HG03378 (cell line): ENCODE data around the gene SIGLEC1.

Experiments
- ATAC-seq: cut with Tn5 transposase; IDR thresholded peaks from one replicate; pipeline ENCODE4 v1.9.1; 2021; ENCODE audit warnings: mild to moderate bottlenecking, moderate library complexity; ENCODE audit not compliant: unreplicated experiment

SIGLEC1 gene

GRCh38 chr20:3681352-3681930 lies 31.0 kb downstream of the SIGLEC1 start:
- no peak for ATAC-seq

- no peak for ATAC-seq
These were observed 31.6 kb downstream of the SIGLEC1 start for GRCh38 chr20:3680701-3681351.

GRCh38 chr20:3679749-3680700 lies 32.4 kb downstream of the SIGLEC1 start:
- no peak for ATAC-seq

- ATAC-seq = no peak
These were observed 33.3 kb downstream of the SIGLEC1 start for GRCh38 chr20:3678856-3679720.

DNA sequence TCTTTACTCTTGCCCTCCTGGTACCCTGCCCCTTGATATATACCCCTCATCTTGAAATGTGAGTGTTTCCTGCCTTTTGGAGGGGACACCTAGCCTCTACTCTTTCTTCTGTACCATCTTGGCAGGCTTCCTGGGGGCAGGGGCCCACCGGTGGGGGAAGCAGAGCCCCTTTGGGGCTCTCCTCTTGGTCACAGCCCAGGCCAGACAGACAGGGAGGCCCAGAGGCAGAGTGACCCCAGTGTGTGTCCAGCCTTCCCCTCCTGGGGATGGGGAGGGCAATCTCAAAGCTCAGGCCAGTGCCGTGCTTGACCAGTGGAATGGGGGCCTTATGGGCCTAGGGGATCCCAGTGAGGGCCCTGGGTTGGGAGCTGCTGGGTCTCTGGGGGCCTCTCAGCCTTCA lies 34.2 kb downstream of the SIGLEC1 start:
- no peak for ATAC-seq

GRCh38 chr20:3677733-3678132 lies 34.7 kb downstream of the SIGLEC1 start:
- no peak for ATAC-seq

GRCh38 chr20:3674995-3675900 lies 37.2 kb downstream of the SIGLEC1 start:
- no peak for ATAC-seq

- ATAC-seq = no peak
These were observed 38.0 kb downstream of the SIGLEC1 start for GRCh38 chr20:3674447-3674846.

- no peak for ATAC-seq
These were observed 39.0 kb downstream of the SIGLEC1 start for GRCh38 chr20:3673221-3674070.

- ATAC-seq = no peak
These were observed 39.7 kb downstream of the SIGLEC1 start for GRCh38 chr20:3672547-3673171.

- no peak for ATAC-seq
These were observed 40.3 kb downstream of the SIGLEC1 start for GRCh38 chr20:3671986-3672546.

DNA sequence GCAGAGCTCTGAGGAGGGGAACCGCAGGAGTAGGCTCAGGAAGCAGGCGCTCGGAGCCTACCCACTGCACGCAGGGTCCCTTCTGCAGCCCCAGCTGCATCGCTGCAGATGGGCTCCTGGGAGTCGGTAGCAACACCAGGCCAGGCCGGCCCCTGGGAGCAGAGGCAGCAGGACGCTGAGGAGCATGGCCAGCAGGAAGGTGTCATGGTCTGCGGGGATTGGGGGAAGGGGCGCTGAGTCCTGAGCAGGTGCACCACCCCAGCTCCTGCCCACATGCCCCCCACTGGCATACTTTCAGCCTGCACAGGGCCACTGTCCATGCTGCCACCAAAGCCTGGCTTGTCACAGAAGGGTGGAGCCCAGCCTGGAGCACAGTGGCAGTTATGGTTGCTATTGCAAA lies 41.5 kb downstream of the SIGLEC1 start:
- no peak for ATAC-seq

DNA sequence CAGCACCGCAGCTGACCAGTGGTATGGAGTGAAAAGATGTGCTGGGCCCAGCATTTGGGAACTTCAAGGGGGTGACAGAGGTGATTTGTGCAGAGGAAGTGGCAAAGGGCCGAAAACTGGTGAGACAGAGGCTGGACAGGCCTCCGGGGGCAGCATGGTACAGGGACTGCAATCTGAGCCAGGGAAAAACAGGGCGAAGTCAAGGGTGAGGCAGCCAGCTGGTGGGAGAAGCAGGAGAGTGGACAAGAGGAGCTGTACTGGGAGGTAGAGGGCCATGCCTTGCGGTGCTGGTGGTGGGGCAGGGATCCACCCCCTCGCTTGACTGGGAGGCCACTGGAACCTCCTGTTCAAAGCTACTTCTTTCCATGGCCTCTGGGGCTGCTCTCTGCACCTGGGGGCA lies 41.9 kb downstream of the SIGLEC1 start:
- no peak for ATAC-seq

- ATAC-seq = no peak
These were observed 42.6 kb downstream of the SIGLEC1 start for GRCh38 chr20:3669710-3670367.

DNA sequence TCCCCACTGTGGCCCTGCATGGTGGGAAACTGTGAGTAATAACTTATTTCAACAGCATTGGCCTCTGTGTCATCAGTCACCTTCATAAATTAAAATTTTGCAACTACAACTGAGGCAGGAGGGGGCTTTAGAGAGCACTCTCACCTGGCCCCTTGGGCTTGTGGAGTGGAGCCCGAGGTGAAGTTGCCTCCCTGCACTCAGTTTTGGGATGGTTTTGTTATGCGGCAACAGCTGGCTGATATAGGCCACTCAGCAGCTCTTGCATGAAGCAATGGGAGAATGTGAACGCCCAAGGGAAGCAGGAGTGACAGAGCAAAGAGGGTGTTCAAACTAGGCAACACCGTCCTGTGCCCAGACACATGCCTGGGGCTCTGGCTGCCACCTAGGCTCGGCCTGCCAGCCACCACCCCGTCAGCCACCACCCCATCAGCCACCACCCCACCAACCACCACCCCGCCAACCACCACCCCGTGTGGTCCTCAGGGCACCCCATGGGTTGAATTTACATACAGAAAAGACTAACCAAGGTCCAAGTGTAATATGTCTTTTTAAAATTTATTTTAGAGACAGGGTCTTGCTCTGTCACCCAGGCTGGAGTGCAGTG lies 44.9 kb downstream of the SIGLEC1 start:
- ATAC-seq = no peak

DNA sequence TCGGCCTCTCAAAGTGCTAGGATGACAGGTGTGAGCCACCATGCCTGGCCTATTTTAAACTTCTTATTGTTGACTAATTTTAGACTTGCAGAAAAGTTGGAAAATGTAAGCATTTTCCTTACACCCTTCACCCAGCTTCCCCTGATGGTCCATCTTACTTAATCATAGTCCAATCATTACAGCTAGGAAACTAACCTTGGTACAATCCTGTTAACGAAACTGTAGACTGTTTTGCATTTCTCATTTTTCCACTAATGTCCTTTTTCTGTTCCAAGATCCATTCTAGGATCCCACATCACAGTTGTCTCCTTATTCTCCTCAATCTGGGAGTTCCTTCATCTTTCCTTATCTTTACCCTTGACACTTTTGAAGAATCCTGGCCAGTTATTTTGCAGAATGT lies 48.5 kb downstream of the SIGLEC1 start:
- ATAC-seq = no peak

DNA sequence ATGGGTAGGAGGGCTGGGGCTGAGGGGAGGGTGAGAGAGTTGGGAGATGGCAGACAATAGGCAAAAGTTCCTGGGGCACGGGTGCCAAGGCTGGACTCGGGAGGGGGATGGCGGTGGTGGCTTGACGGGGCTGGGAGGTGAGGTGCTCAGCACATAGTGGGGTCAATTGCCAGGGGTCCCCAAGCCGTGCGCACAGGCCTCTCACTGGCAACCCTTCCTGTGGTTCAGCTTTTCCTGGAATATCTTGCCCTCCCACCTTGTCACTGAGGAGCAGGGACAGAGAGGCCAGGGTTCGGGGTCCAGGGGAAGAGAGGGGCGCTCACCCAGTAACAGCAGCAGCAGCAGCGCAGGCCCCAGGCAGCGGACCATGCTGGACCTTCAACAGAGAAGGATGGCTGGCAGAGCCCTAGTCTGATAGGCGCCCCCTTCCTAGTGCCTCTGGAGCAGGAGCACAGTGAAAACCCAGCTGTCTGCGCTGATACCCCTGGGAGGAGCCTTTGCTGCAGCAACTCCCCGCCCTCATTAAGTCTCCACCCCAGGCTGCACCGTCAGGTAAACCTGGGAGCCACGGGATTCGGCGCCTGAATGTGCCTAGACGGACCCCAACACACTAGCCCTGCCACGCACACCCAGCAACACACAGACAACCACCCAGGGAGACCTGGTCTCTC lies 49.2 kb downstream of the SIGLEC1 start, which contains the start of gene GFRA4:
Gene GFRA4, minus strand, starts transcription at position 369 of the 671 bp plus-strand sequence. Its CDS starts 0 bp downstream, at position 369.
- no peak for ATAC-seq
